ENCODE results near the gene NR5A1. TPM values are rescaled to one million over a fixed set of nuclear protein-coding genes. Genes with fewer than 3 reads are reported as not detected.

Gene NR5A1
- total RNA-seq, 4 donors from 2014 or later = not detected

- in situ Hi-C loops (cut with MboI; ENCODE audit: low pct_ligation_motif_present in 1 of 4, low pct_unique_long_range_greater_than_20kb in 1 of 4, low sequenced_read_pairs in 3 of 4) (no loop called here), intact Hi-C loops (cut with DNase I; ENCODE audit: low total_unique reads) (no loop called here)
- no peak overlapping the region for H3K4me3 ChIP-seq
- TF ChIP-seq POLR2A (IDR thresholded peaks at IDR 0.05) (no peak), EP300 (IDR thresholded peaks at IDR 0.05; ENCODE audit: low read depth) (no peak), CTCF (IDR thresholded peaks at IDR 0.05) (no peak), POLR2AphosphoS5 (IDR thresholded peaks at IDR 0.05) (no peak)
- no peaks in the 10 kb centered on the region for H3K4me1 ChIP-seq
- no peak for DNase-seq
- H3K27ac ChIP-seq = no peak overlapping the region
- H3K36me3 ChIP-seq = no peaks in the 10 kb centered on the region
- H3K27me3 ChIP-seq = peaks cover 15% of the 10 kb centered on the region
- 89% methylated on average over 6 of the region's 6 CpGs; no CpG with 5 or more reads in 1 of the 2 donors for WGBS, 2 donors (ENCODE audit: low coverage in 1 of 2)
- H3K9me3 ChIP-seq = no peaks in the 10 kb centered on the region
These were observed 4.2 kb upstream of the NR5A1 start for GRCh38 chr9:124511426-124511840.

- Histone ChIP-seq H3K27ac (no peak overlapping the region), H3K36me3 (no peaks in the 10 kb centered on the region), H3K4me1 (no peaks in the 10 kb centered on the region), H3K4me3 (no peak overlapping the region), H3K9me3 (no peaks in the 10 kb centered on the region), H3K27me3 (peaks cover 21% of the 10 kb centered on the region)
- intact Hi-C loops (cut with DNase I; ENCODE audit: low total_unique reads) = no loop called here
- DNase-seq = no peak
- WGBS, 2 donors (ENCODE audit: low coverage in 1 of 2) = 77 to 85% methylated on average over 3 to 9 of the region's 9 CpGs
- in situ Hi-C loops (cut with MboI; ENCODE audit: low pct_ligation_motif_present in 1 of 4, low pct_unique_long_range_greater_than_20kb in 1 of 4, low sequenced_read_pairs in 3 of 4) = no loop called here
- TF ChIP-seq EP300 (IDR thresholded peaks at IDR 0.05; ENCODE audit: low read depth) (no peak), CTCF (IDR thresholded peaks at IDR 0.05) (no peak), POLR2AphosphoS5 (IDR thresholded peaks at IDR 0.05) (no peak)
These were observed 3.6 kb upstream of the NR5A1 start for GRCh38 chr9:124510650-124511425.

GRCh38 chr9:124507880-124508423 lies 753 bp upstream of the NR5A1 start:
- TF ChIP-seq POLR2AphosphoS5 (IDR thresholded peaks at IDR 0.05) = no peak
- no peak for TF ChIP-seq CTCF (IDR thresholded peaks at IDR 0.05)
- no peak for TF ChIP-seq POLR2A (IDR thresholded peaks at IDR 0.05)
- TF ChIP-seq EP300 (IDR thresholded peaks at IDR 0.05; ENCODE audit: low read depth) = no peak

GRCh38 chr9:124506433-124506832 lies 766 bp downstream of the NR5A1 start:
- in situ Hi-C loops (cut with MboI; ENCODE audit: low pct_ligation_motif_present in 1 of 4, low pct_unique_long_range_greater_than_20kb in 1 of 4, low sequenced_read_pairs in 3 of 4) = no loop called here
- peaks cover 58% of the 10 kb centered on the region for H3K27me3 ChIP-seq
- WGBS, 2 donors (ENCODE audit: low coverage in 1 of 2) = 86% methylated on average over 8 of the region's 8 CpGs; no CpG with 5 or more reads in 1 of the 2 donors

More at GRCh38 chr9:124507880-124508423, 753 bp upstream of the NR5A1 start:
- Histone ChIP-seq H3K4me3 (no peak overlapping the region), H3K4me1 (peaks cover 5 to 18% (median 14%) of the 10 kb centered on the region in 4 donors), H3K36me3 (no peaks in the 10 kb centered on the region), H3K27ac (no peak overlapping the region), H3K9me3 (no peaks in the 10 kb centered on the region), H3K27me3 (peaks cover 43% of the 10 kb centered on the region)
- intact Hi-C loops (cut with DNase I; ENCODE audit: low total_unique reads) (no loop called here), in situ Hi-C loops (cut with MboI; ENCODE audit: low pct_ligation_motif_present in 1 of 4, low pct_unique_long_range_greater_than_20kb in 1 of 4, low sequenced_read_pairs in 3 of 4) (no loop called here)
- DNase-seq = no peak
- 91% methylated on average over 11 of the region's 11 CpGs; no CpG with 5 or more reads in 1 of the 2 donors for WGBS, 2 donors (ENCODE audit: low coverage in 1 of 2)

More at GRCh38 chr9:124506433-124506832, 766 bp downstream of the NR5A1 start:
- Histone ChIP-seq H3K4me3 (no peak overlapping the region), H3K36me3 (no peaks in the 10 kb centered on the region), H3K27ac (no peak overlapping the region), H3K9me3 (no peaks in the 10 kb centered on the region), H3K4me1 (peaks cover 5 to 18% (median 14%) of the 10 kb centered on the region in 4 donors)
- intact Hi-C loops (cut with DNase I; ENCODE audit: low total_unique reads) = no loop called here
- TF ChIP-seq POLR2AphosphoS5 (IDR thresholded peaks at IDR 0.05) = no peak
- TF ChIP-seq CTCF (IDR thresholded peaks at IDR 0.05) = no peak
- TF ChIP-seq EP300 (IDR thresholded peaks at IDR 0.05; ENCODE audit: low read depth) = no peak
- no peak for TF ChIP-seq POLR2A (IDR thresholded peaks at IDR 0.05)
- no peak for DNase-seq

All from transverse colon (tissue), 4 donors.